Epithelial cell of proximal tubule (primary cell): ENCODE results near the gene TACC2. TPM values are rescaled to one million over a fixed set of nuclear protein-coding genes. Genes with fewer than 3 reads are reported as not detected.

Experiments used
- DNase-seq: peaks from one replicate; pipeline ENCODE4 v3.0.0-alpha.2; 2011; ENCODE audit warnings: low read depth
- H3K4me3 ChIP-seq: 2 replicates; pipeline ENCODE4 v1.5.1; 2011; ENCODE audit warnings: low read depth, mild to moderate bottlenecking, low read length
- CTCF ChIP-seq: conservative IDR thresholded peaks from 2 replicates; pipeline ENCODE4 v1.5.1; 2012; ENCODE audit warnings: low read depth, mild to moderate bottlenecking, low read length
- total RNA-seq: library from RNA; depleted of rRNA; stranded (reverse); fragments of >200 nt; gene quantifications from 2 replicates; pipeline ENCODE4 v1.2.3, GENCODE V29; 2015

Gene TACC2
- total RNA-seq, 1 donor from 2014 or later: 23.9 TPM

GRCh38 chr10:122255509-122256301 lies 266.7 kb downstream of the TACC2 start:
- DNase-seq: no peak
- no peak for TF ChIP-seq CTCF
- no peak overlapping the region for H3K4me3 ChIP-seq

GRCh38 chr10:122257041-122257440 lies 268.1 kb downstream of the TACC2 start:
- H3K4me3 ChIP-seq: no peak overlapping the region
- DNase-seq: no peak
- no peak for TF ChIP-seq CTCF

GRCh38 chr10:122258136-122259074 lies 269.4 kb downstream of the TACC2 start:
- DNase-seq: no peak
- no peak for TF ChIP-seq CTCF
- no peak overlapping the region for H3K4me3 ChIP-seq

DNA sequence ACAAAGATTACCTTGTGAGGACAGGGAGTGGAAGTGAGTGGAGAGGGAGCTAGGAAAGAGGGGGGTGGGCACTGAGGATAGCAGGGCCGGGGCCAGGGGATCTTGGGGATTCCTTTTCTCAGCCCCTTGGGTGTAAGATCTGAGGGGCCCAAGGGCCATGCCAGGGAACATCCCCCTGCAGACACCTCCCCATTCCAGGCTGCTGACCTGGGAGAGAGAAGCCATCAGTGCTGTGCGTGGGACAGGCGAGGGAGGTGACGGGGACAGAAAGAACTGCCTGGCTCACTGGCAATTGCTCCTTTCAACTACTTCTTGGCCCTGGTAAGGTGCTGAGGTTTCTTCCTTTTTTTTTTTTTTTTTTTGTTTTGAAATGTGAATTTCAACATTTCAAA lies 270.1 kb downstream of the TACC2 start:
- no peak for DNase-seq
- H3K4me3 ChIP-seq: no peak overlapping the region
- TF ChIP-seq CTCF: no peak

DNA sequence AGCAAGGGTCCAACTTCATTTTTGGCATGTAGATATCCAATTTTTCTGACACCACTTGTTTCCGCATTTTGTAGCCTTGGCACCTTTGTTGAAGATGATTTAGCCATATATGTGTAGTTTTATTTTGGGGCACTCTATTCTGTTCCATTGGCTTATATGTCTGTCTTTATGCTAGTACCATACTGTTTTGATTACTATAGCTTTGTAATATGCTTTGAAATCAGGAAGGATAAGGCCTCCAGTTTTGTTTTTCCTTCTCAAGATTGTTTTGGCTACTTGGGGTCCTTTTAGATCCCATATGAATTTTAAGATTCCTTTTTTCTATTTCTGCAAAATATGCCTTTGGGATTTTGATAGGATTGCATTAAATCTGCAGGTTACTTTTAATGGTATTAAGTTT lies 272.6 kb downstream of the TACC2 start:
- DNase-seq: no peak
- TF ChIP-seq CTCF: no peak

GRCh38 chr10:122263971-122264370 lies 275.0 kb downstream of the TACC2 start:
- peak; percentile 53 for DNase-seq
- TF ChIP-seq CTCF: no peak
- H3K4me3 ChIP-seq: no peak overlapping the region

More for the DNA sequence above, 272.6 kb downstream of the TACC2 start:
- no peak overlapping the region for H3K4me3 ChIP-seq
